NCI-H2171 (cell line): ENCODE measurements around the gene DCHS1.

ENCODE experiments used
- DNase-seq: peaks from one replicate; lab custom pipeline; 2025; lab: John Stamatoyannopoulos, UW

DCHS1 gene

DNA sequence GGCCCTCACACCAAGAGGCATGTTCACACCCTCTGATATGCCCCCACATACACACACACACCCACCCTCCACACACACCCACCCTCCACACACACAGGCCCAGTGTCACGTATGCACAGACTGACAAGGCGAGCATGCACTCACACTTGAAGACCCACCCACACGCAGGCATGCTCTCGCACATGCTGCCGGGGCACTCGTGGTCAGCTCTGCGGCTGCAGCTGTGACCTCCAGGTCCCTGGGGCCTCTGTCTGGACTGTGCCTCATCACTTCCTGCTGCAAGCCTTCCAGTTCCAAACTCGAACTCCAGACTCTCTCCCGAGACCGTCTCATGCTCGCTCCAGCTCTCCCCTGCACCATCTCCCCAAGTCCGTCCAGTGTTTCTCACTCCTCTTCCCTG lies 9.5 kb downstream of the DCHS1 start:
- DNase-seq, result no peak

DNA sequence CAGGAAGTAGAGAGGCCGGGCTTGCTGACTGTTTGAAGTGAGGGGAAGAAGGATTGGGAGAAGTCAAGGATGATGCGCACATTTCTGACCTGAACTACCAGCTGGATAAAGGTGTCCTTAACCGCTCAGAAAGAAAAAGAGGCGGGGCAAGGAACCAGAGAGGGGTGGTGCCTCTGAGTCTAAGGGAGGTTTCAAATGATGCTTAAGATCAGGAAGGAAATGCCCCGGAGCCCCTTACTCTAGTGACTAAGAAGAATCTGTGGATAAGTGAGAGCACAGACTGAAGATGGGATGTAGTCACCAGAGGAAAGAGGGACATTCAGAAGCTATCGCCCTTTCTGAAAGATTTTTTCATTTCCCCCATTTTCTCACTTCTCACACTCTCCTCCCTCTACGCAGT lies 12.7 kb downstream of the DCHS1 start:
- DNase-seq, result no peak

DNA sequence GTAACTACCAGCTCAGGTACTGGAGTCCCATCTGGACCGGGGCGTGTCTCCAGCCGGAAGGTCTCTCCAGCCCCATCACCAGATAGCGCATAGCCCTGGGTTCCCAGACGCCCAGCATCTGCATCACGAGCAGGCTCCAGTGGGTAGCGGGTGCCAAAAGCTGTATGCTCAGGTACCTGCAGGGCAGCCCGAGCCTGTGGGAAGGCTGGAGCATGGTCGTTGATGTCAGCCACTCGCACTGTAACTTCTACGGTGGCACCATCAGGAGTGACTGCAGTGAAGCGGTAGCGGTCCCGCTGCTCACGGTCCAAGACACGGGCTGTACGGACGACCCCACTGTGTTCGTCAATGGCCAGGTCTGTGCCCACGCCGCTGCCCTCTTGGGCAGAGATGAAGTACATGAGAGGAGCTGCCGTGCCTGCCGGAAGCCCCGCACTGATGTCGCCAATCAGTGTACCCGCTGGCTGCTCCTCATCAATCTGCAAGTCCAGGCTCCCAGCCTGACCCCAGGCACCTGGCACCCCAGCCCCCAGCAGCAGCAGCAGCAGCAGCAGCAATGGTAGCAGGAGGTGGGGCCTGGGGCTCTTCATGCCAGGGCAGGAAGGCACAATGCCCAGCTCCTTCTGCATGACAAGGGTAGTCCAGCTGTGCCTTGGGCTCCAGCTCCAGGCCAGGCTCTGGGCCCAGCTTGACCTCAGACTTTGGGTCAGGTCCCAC lies 14.5 kb downstream of the DCHS1 start:
- DNase-seq, result no peak

- no peak for DNase-seq
These were observed 15.3 kb downstream of the DCHS1 start for GRCh38 chr11:6640036-6640984.

DNA sequence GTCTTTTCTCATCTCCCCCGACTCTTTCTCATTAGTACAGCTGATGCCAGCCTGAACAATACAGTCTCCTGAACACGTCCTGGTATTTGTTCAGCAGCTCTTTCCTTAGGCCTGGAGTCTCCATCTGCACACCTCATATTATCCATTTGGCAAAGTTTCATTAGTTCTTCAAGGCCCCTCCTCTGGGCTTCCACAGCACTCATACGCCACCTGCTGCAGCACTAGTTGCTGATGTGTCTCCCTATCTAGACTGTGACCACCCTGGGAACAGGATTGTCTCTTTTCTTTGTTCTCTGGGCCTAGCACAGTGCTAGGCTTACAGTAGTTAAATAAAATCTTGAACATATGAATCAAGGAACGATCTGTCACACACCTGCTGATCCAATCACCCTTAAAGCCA lies 17.2 kb downstream of the DCHS1 start:
- DNase-seq, result no peak

DNA sequence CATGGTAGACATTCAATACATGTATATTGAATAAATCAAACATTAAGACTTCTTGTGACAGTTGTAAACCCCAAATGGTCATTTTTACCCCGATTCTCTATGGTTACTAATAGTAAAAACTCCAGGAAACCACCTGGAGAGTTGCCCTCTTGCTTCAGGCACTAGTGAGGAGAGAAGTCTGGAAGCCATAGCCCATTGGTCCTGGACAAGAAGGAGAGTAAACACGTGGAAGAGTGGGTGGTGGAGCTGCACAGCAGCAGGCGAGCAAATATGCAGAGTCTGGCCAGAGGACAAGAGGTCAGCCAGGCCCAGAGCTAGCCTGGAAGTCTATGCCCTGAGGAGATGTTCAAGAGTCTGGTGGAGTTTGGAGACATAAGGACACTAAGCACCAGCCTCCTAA lies 17.7 kb downstream of the DCHS1 start:
- DNase-seq, result no peak

GRCh38 chr11:6636480-6636879 lies 19.1 kb downstream of the DCHS1 start:
- DNase-seq, result no peak

DNA sequence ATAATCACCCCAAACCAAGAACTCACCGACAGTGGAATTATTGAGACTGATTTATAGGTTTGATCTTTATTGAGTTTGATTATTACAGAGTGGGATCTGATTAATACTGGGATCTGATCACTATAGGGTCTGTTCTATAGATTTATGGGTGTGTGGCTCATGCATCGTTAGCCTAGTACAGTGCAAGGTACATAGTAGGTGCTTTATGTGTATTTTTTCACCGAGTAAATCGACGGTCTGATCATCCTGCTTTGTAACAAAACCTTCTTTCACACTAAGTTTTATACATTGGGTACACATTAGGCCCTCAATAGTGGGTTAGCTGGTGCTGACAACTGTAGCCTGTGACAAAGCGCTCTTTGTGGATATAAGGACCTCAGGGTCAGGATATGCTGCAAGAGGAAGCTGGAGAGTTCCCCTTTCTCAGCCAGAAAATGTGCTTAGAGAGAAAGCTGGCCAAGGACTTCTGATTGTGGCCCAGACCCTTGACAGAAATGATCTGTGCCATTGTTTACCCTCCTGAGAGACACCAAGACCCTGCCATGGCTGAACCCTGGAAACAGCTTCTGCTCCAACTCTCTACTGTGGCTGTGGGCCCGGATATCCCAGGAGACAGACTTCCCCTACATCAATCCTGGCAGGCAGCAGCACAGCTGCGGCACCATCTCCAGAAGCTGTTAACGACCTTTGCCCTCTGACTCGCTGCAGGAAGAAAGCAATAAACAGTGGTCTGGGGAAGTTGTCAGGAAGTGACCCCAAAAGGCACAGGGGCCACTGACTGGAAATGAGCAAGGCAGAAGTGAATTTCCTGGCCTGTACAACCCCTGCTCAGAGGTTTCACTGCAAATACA lies 20.3 kb downstream of the DCHS1 start:
- DNase-seq, result no peak

DNA sequence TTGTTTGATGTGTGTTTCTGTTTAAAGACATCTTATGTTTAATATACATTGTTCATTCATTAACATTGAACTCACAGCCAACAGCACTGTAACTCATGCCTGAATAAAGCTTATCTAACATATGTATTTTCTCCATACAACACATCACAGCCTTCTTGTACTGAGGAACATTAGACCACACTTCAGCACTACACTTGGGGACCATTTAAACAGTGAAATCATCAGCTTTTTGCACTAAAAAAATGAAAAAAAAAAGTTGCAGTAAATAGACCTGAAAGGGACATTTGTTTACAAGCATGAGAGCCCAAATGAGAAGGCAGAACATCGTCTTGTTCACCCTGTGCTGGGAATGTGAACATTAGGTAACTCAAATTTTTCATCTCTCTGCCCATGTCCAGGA lies 21.1 kb downstream of the DCHS1 start:
- DNase-seq, result no peak

- no peak for DNase-seq
These were observed 21.9 kb downstream of the DCHS1 start for GRCh38 chr11:6633422-6634408.

DNA sequence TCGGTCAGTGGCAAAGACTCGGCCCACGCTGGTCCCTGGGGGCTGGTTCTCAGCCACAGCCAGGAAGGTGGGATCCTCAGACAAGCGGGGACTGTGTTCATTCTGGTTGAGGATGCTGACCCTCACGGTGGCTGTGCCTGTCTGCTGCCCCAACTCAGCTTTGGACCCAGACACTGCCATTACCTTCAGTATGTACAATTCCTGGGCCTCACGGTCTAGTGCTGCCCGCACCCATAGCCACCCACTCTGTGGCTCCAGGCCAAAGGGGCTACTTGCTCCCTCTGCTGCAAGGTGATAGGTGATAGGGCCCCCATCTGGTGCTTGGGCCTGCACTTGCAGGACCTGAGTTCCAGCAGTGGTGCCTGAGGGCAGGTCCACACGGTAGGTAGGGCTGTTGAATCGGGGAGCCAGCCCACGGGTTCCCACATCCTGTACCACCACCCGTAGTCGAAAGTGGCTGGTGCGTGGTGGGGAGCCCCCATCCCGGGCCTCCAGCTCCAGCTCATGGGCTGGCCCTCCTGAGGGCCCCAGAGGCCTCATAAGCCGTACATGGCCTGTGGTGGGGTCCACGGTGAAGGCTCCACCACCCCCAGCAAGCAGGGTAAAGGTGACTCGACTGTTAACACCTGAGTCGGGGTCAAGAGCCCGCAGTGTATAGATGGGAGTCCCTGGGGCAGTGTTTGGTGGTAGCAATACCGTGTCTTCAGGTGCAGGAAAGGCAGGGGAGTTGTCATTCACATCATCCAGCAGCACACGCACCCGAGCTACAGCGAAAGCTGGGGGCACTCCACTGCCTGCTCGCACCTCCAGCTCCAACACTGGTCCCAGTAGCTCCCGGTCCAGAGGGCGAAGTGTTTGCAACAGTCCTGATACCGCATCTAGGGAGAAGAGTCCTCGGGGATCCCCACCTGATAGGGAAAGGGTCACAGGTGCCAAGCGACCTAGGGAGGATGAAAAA lies 23.2 kb downstream of the DCHS1 start:
- no peak for DNase-seq

DNA sequence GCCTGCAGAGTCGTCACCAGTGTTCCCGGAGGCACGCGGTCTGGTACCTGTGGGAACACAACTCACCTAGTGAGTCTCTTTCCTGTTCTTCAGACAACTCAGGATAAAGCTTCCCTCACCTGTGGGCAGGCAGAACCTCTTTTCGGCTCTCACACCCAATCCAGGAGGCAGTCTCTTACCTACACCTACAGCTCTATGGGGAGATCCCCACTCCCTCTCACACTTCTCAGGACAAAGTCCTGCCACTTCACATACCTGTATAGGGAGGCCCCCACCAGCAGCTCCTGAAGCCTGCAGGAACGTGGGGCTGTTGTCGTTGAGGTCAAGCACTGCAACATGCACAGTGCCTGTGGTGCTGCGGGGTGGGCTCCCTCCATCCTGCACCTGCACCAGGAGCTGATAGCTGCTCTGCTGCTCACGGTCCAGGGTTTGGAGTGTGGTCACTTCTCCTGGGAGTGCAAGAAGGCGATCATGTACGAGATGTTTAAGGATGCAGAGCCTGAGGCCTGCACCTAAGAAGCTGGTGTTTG lies 24.2 kb downstream of the DCHS1 start:
- no peak for DNase-seq

- no peak for DNase-seq
These were observed 24.8 kb downstream of the DCHS1 start for GRCh38 chr11:6630632-6631291.

DNA sequence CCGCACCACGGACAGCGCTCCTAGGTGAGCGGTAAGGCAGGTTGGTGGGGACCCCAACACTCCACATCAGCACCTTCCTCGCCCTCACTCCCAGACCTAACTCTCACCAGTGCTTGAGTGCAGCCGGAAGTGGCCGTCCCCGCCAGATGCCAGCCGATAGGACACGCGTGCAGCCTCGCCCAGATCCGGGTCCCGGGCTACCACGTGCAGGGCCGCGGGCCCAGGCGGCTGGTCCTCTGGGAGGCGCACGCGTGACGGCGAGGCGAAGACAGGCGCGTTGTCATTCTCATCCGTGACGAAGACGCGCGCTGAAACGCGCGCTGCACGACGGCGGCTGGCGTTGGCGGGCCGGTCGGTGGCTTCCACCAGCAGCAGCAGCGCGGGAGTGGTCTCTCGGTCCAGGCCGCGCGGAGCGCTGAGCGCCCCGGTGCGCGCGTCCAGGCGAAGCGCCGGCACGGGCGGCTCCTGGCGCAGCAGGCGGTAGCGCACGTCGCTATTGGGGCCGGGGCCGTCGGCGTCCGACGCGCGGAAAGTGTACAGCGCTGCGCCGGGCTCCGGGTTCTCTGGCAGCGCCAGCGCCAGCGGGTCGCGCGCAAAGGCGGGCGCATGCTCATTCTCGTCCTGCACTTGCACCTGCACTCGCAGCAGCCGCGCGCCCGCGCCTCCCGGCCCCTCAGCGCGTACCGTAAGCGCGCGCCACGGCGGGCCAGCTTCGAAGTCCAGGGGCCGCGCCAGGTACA lies 25.5 kb downstream of the DCHS1 start:
- DNase-seq, result peak; percentile 41

GRCh38 chr11:6629573-6629891 lies 26.1 kb downstream of the DCHS1 start:
- no peak for DNase-seq

GRCh38 chr11:6628526-6628925 lies 27.1 kb downstream of the DCHS1 start:
- no peak for DNase-seq

DNA sequence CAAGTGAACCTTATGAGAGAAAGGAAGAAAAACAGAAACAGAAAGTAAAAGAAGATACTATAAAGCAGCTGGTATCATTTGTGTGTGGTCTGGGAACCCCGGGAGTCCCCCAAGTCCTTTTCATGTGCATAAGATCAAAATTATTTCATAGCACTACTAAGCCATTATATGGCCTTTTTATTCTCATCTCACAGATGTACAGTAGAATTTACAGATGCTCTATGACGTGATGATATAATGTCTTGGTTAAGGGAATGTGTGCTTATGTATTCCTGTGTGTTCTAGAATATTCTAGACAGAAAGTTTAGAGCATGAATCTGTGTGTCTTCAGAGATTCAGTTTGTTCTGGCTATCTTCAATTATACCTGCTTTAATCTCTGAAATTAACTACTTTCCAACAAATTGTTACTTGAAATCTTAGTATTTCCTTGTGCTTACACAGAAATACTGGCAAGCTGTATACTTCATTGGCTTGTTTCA lies 27.8 kb downstream of the DCHS1 start:
- DNase-seq, result no peak

GRCh38 chr11:6626971-6627761 lies 28.4 kb downstream of the DCHS1 start:
- no peak for DNase-seq
